Glutamatergic neuron (in vitro differentiated cells): Measurements from ENCODE around the gene ZC3H7A. TPM values are rescaled to one million over a fixed set of nuclear protein-coding genes. Genes with fewer than 3 reads are reported as not detected.

Experiments
- DNase-seq: peaks from one replicate; pipeline ENCODE4 v3.0.0; 2022
- H3K27ac Mint-ChIP-seq: one replicate; pipeline ENCODE4 v1.8.0; 2020; ENCODE audit warnings: mild to moderate bottlenecking, mixed read lengths, inconsistent platforms; ENCODE audit not compliant: unreplicated experiment
- H3K27me3 Mint-ChIP-seq: one replicate; pipeline ENCODE4 v1.8.0; 2020; ENCODE audit warnings: mild to moderate bottlenecking, moderate library complexity, mixed read lengths, inconsistent platforms; ENCODE audit not compliant: unreplicated experiment
- H3K36me3 Mint-ChIP-seq: one replicate; pipeline ENCODE4 v1.8.0; 2020; ENCODE audit warnings: mild to moderate bottlenecking, mixed read lengths, inconsistent platforms; ENCODE audit not compliant: unreplicated experiment
- H3K4me1 Mint-ChIP-seq: one replicate; pipeline ENCODE4 v1.8.0; 2020; ENCODE audit warnings: mild to moderate bottlenecking, low read depth, mixed read lengths, inconsistent platforms; ENCODE audit not compliant: unreplicated experiment
- H3K4me3 Mint-ChIP-seq: one replicate; pipeline ENCODE4 v1.8.0; 2020; ENCODE audit warnings: mild to moderate bottlenecking, mixed read lengths, inconsistent platforms; ENCODE audit not compliant: unreplicated experiment
- H3K9me3 Mint-ChIP-seq: one replicate; pipeline ENCODE4 v1.8.0; 2020; ENCODE audit warnings: mild to moderate bottlenecking, moderate library complexity, mixed read lengths, inconsistent platforms; ENCODE audit not compliant: unreplicated experiment
- CTCF ChIP-seq: fragments of 200-600 bp; sonication (generic); IDR thresholded peaks from one replicate; pipeline ENCODE4 v1.5.0; 2021; ENCODE audit not compliant: partially characterized antibody, unreplicated experiment
- total RNA-seq: library from RNA; stranded (reverse); fragmentation: NEBNext Ultra II Directional; extraction: Animal tissue kit (Norgen Biotek cat#: 25700); gene quantifications from one replicate; pipeline ENCODE4 v1.2.1, GENCODE V29; 2021; ENCODE audit not compliant: unreplicated experiment

ZC3H7A gene
- total RNA-seq, 1 donor from 2014 or later, result 87.7 TPM

GRCh38 chr16:11719762-11720161, 77.3 kb downstream of the ZC3H7A start:
- Mint-ChIP-seq H3K4me1 (no peaks in the 10 kb centered on the region), H3K27ac (no peak overlapping the region), H3K27me3 (peaks cover 4% of the 10 kb centered on the region), H3K4me3 (no peak overlapping the region), H3K36me3 (no peaks in the 10 kb centered on the region), H3K9me3 (no peaks in the 10 kb centered on the region)
- no peak for TF ChIP-seq CTCF
- no peak for DNase-seq

- no peak for DNase-seq
- Mint-ChIP-seq H3K9me3 (no peaks in the 10 kb centered on the region), H3K4me1 (peaks cover 2% of the 10 kb centered on the region), H3K27me3 (peaks cover 4% of the 10 kb centered on the region), H3K4me3 (no peak overlapping the region), H3K36me3 (no peaks in the 10 kb centered on the region), H3K27ac (no peak overlapping the region)
- no peak for TF ChIP-seq CTCF
Observed at GRCh38 chr16:11719171-11719570, 77.9 kb downstream of the ZC3H7A start.

- TF ChIP-seq CTCF, result no peak
Observed at GRCh38 chr16:11717811-11718210, 79.2 kb downstream of the ZC3H7A start.

GRCh38 chr16:11716336-11716735, 80.7 kb downstream of the ZC3H7A start:
- TF ChIP-seq CTCF, result no peak
- no peak overlapping the region for H3K27ac Mint-ChIP-seq
- peaks cover 4% of the 10 kb centered on the region for H3K27me3 Mint-ChIP-seq

More at GRCh38 chr16:11717811-11718210, 79.2 kb downstream of the ZC3H7A start:
- H3K4me1 Mint-ChIP-seq, result peaks cover 2% of the 10 kb centered on the region
- H3K36me3 Mint-ChIP-seq, result no peaks in the 10 kb centered on the region
- H3K27me3 Mint-ChIP-seq, result peaks cover 4% of the 10 kb centered on the region
- no peak overlapping the region for H3K4me3 Mint-ChIP-seq
- H3K9me3 Mint-ChIP-seq, result no peaks in the 10 kb centered on the region
- DNase-seq, result no peak
- H3K27ac Mint-ChIP-seq, result no peak overlapping the region

GRCh38 chr16:11715246-11715947, 81.7 kb downstream of the ZC3H7A start:
- no peak overlapping the region for H3K27ac Mint-ChIP-seq
- peaks cover 3% of the 10 kb centered on the region for H3K9me3 Mint-ChIP-seq
- no peak for TF ChIP-seq CTCF
- H3K27me3 Mint-ChIP-seq, result peaks cover 4% of the 10 kb centered on the region
- no peak overlapping the region for H3K4me3 Mint-ChIP-seq
- DNase-seq, result no peak
- H3K36me3 Mint-ChIP-seq, result no peaks in the 10 kb centered on the region
- H3K4me1 Mint-ChIP-seq, result peaks cover 2% of the 10 kb centered on the region

More at GRCh38 chr16:11716336-11716735, 80.7 kb downstream of the ZC3H7A start:
- Mint-ChIP-seq H3K9me3 (peaks cover 3% of the 10 kb centered on the region), H3K4me3 (no peak overlapping the region), H3K4me1 (peaks cover 2% of the 10 kb centered on the region), H3K36me3 (no peaks in the 10 kb centered on the region)
- DNase-seq, result no peak
